IMR-90 (cell line): ENCODE measurements around the gene TBX4.

Source experiments
- SMC3 ChIP-seq: fragments of 150-350 bp; IDR thresholded peaks from 2 replicates; pipeline ENCODE4 v1.6.1; 2016; ENCODE audit warnings: low read depth, mild to moderate bottlenecking, antibody characterized with exemption, low read length, moderate library complexity
- TF ChIP-seq, protein P1 (sequence below): conservative IDR thresholded peaks from 2 replicates; pipeline ENCODE4 v1.5.1; 2012; ENCODE audit warnings: mild to moderate bottlenecking, low read depth, low read length, improper control_type of control experiment

DNA sequence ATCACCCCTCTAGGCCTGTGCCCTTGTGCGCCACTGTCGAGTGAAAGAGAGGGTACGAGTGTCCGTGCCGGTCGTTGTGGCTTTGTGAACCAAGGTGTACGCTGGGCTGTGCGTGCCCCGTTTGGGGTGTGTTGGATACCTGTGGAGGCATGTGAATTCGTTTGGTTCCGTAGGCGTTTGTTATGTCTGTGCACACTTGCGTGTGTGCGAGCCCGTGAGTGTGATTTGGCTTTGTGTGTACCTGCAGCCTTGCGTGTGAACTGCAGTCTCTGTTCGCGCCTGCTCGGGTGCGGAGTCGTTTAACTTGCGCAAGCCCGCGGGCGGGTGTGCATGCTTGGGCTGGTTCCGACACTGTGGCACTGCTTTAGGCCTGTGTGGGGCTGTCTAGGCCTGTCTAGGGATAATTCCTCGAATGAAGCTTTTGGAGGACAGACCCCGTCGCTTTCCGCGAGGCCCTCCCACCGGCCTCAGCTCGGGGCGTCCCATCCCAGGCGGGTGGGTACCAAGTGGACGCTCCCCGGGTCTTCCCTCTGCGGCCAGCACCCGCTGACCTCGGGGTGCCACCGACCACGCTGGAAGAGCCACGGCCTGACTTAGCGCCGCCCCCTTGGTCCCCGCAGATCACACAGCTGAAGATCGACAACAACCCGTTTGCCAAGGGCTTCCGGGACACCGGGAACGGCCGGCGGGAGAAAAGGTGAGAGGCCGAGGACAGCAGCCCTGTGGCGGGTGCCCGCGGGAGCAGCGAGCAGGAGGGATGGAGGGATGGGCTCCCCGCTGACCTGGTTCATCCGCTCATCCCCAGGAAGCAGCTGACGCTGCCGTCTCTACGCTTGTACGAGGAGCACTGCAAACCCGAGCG is 48.2 kb upstream of the TBX4 start:
- TF ChIP-seq SMC3: no peak
- TF ChIP-seq, protein P1, sequence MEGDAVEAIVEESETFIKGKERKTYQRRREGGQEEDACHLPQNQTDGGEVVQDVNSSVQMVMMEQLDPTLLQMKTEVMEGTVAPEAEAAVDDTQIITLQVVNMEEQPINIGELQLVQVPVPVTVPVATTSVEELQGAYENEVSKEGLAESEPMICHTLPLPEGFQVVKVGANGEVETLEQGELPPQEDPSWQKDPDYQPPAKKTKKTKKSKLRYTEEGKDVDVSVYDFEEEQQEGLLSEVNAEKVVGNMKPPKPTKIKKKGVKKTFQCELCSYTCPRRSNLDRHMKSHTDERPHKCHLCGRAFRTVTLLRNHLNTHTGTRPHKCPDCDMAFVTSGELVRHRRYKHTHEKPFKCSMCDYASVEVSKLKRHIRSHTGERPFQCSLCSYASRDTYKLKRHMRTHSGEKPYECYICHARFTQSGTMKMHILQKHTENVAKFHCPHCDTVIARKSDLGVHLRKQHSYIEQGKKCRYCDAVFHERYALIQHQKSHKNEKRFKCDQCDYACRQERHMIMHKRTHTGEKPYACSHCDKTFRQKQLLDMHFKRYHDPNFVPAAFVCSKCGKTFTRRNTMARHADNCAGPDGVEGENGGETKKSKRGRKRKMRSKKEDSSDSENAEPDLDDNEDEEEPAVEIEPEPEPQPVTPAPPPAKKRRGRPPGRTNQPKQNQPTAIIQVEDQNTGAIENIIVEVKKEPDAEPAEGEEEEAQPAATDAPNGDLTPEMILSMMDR: no peak
